HepG2 (cell line): ENCODE data around the gene ETV1.

Experiments used
- CHCHD3 ChIP-seq: sonication (generic); formaldehyde crosslinking; IDR thresholded peaks from 2 replicates; pipeline ENCODE4 v1.8.0; 2022; ENCODE audit warnings: mild to moderate bottlenecking, missing genetic modification reagents, moderate library complexity
- EZH2 ChIP-seq: conservative IDR thresholded peaks from 2 replicates; pipeline ENCODE4 v1.6.1; 2012; ENCODE audit warnings: mild to moderate bottlenecking, low read depth, low read length, moderate library complexity
- TF ChIP-seq, protein P1 (sequence below): sonication (generic); formaldehyde crosslinking; IDR thresholded peaks from 2 replicates; pipeline ENCODE4 v1.5.0; 2020; ENCODE audit warnings: mild to moderate bottlenecking, missing genetic modification reagents, moderate library complexity

GRCh38 chr7:13850185-13850752 is 139.2 kb downstream of the ETV1 start:
- TF ChIP-seq, protein P1, sequence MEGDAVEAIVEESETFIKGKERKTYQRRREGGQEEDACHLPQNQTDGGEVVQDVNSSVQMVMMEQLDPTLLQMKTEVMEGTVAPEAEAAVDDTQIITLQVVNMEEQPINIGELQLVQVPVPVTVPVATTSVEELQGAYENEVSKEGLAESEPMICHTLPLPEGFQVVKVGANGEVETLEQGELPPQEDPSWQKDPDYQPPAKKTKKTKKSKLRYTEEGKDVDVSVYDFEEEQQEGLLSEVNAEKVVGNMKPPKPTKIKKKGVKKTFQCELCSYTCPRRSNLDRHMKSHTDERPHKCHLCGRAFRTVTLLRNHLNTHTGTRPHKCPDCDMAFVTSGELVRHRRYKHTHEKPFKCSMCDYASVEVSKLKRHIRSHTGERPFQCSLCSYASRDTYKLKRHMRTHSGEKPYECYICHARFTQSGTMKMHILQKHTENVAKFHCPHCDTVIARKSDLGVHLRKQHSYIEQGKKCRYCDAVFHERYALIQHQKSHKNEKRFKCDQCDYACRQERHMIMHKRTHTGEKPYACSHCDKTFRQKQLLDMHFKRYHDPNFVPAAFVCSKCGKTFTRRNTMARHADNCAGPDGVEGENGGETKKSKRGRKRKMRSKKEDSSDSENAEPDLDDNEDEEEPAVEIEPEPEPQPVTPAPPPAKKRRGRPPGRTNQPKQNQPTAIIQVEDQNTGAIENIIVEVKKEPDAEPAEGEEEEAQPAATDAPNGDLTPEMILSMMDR (CRISPR knock-in tag) = no peak
- TF ChIP-seq EZH2 (no peak), CHCHD3 (CRISPR knock-in tag) (no peak)
